GM23338 (cell line): ENCODE data around the gene CTSK. TPM values are rescaled to one million over a fixed set of nuclear protein-coding genes. Genes with fewer than 3 reads are reported as not detected.

Source experiments
- ATAC-seq: fragments of 200-7000 bp; cut with Tn5 transposase; 3 replicates; pipeline ENCODE4 v1.9.1; 2020
- DNase-seq: peaks from one replicate; pipeline ENCODE4 v3.0.0-alpha.2; 2015; ENCODE audit warnings: low spot score
- H2AFZ ChIP-seq: fragments of 200-600 bp; sonication (generic); 2 replicates; pipeline ENCODE4 v1.8.0; 2016; ENCODE audit warnings: antibody characterized with exemption, mild to moderate bottlenecking, moderate library complexity
- H3F3A ChIP-seq: fragments of 200-600 bp; sonication (generic); replicated peaks from 2 replicates; pipeline ENCODE4 v1.8.0; 2017; ENCODE audit warnings: antibody characterized with exemption, mixed run types, low read depth
- H3K27ac ChIP-seq: fragments of 200-600 bp; sonication (generic); 2 replicates; pipeline ENCODE4 v1.6.1; 2016; ENCODE audit warnings: low read depth
- H3K27me3 ChIP-seq: fragments of 200-600 bp; sonication (generic); 2 replicates; pipeline ENCODE4 v1.8.0; 2016; ENCODE audit warnings: mild to moderate bottlenecking, mixed run types, moderate library complexity; ENCODE audit not compliant: insufficient read depth
- H3K36me3 ChIP-seq: fragments of 200-600 bp; sonication (generic); 2 replicates; pipeline ENCODE4 v1.8.0; 2016; ENCODE audit warnings: mild to moderate bottlenecking; ENCODE audit not compliant: insufficient read depth
- H3K4me1 ChIP-seq: fragments of 200-600 bp; sonication (generic); 2 replicates; pipeline ENCODE4 v1.8.0; 2016; ENCODE audit warnings: mild to moderate bottlenecking, moderate library complexity; ENCODE audit not compliant: insufficient read depth
- H3K4me2 ChIP-seq: fragments of 200-600 bp; sonication (generic); 2 replicates; pipeline ENCODE4 v1.7.1; 2017; ENCODE audit warnings: mixed run types
- H3K4me3 ChIP-seq: fragments of 200-600 bp; sonication (generic); 2 replicates; pipeline ENCODE4 v1.6.1; 2016; ENCODE audit warnings: mixed run types
- H3K79me2 ChIP-seq: fragments of 200-600 bp; sonication (generic); replicated peaks from 2 replicates; pipeline ENCODE4 v1.8.0; 2017; ENCODE audit warnings: mild to moderate bottlenecking; ENCODE audit not compliant: insufficient read depth
- H3K9me2 ChIP-seq: fragments of 200-600 bp; sonication (generic); 2 replicates; pipeline ENCODE4 v1.8.0; 2017; ENCODE audit not compliant: insufficient read depth
- H4K20me1 ChIP-seq: fragments of 200-600 bp; sonication (generic); replicated peaks from 2 replicates; pipeline ENCODE4 v1.8.0; 2017; ENCODE audit warnings: mild to moderate bottlenecking; ENCODE audit not compliant: insufficient read depth
- H3K27ac Mint-ChIP-seq: 2 replicates; pipeline ENCODE4 v1.8.0; 2020; ENCODE audit warnings: inconsistent platforms, mild to moderate bottlenecking, moderate library complexity, mixed read lengths
- H3K27me3 Mint-ChIP-seq: 3 replicates; pipeline ENCODE4 v1.8.0; 2022; ENCODE audit warnings: low read depth, mild to moderate bottlenecking, moderate library complexity, mixed read lengths, inconsistent platforms; ENCODE audit not compliant: insufficient read depth, poor library complexity
- H3K36me3 Mint-ChIP-seq: 3 replicates; pipeline ENCODE4 v1.8.0; 2021; ENCODE audit warnings: low read depth, mild to moderate bottlenecking, inconsistent platforms, moderate library complexity, mixed read lengths
- H3K4me1 Mint-ChIP-seq: 3 replicates; pipeline ENCODE4 v1.8.0; 2020; ENCODE audit warnings: mild to moderate bottlenecking, inconsistent platforms, mixed read lengths
- H3K4me3 Mint-ChIP-seq: 3 replicates; pipeline ENCODE4 v1.8.0; 2021; ENCODE audit warnings: moderate library complexity, mild to moderate bottlenecking, inconsistent platforms, mixed read lengths
- H3K9me3 Mint-ChIP-seq: 3 replicates; pipeline ENCODE4 v1.8.0; 2020; ENCODE audit warnings: moderate library complexity, mild to moderate bottlenecking, inconsistent platforms, mixed read lengths
- CREB1 ChIP-seq: fragments of 250-450 bp; sonication (Bioruptor Pico); IDR thresholded peaks from 2 replicates; pipeline ENCODE4 v1.5.0; 2020; ENCODE audit warnings: low read depth, mild to moderate bottlenecking, moderate library complexity
- EZH2 ChIP-seq: fragments of 200-600 bp; sonication (generic); IDR thresholded peaks from one replicate; pipeline ENCODE4 v1.8.0; 2017; ENCODE audit warnings: antibody characterized with exemption, mild to moderate bottlenecking, low read depth; ENCODE audit not compliant: unreplicated experiment
- EZH2phosphoT487 ChIP-seq: fragments of 200-600 bp; sonication (generic); IDR thresholded peaks from one replicate; pipeline ENCODE4 v1.8.1; 2018; ENCODE audit warnings: antibody characterized with exemption; ENCODE audit not compliant: unreplicated experiment
- JUNB ChIP-seq: IDR thresholded peaks from one replicate; pipeline ENCODE4 v1.6.1; 2016; ENCODE audit warnings: antibody characterized with exemption; ENCODE audit not compliant: unreplicated experiment
- NANOG ChIP-seq: IDR thresholded peaks from 2 replicates; pipeline ENCODE4 v1.6.1; 2016; ENCODE audit warnings: antibody characterized with exemption, borderline replicate concordance
- POLR2AphosphoS5 ChIP-seq: IDR thresholded peaks from 2 replicates; pipeline ENCODE4 v1.6.1; 2016; ENCODE audit warnings: antibody characterized with exemption, low read depth
- STAT1 ChIP-seq: IDR thresholded peaks from one replicate; pipeline ENCODE4 v1.6.1; 2016; ENCODE audit warnings: antibody characterized with exemption; ENCODE audit not compliant: unreplicated experiment
- ZNF114 ChIP-seq: fragments of 250-450 bp; sonication (Bioruptor Pico); IDR thresholded peaks from 2 replicates; pipeline ENCODE4 v1.5.0; 2020; ENCODE audit warnings: mild to moderate bottlenecking, moderate library complexity
- polyA plus RNA-seq: library from polyadenylated mRNA; unstranded; fragments of >200 nt; fragmentation: Nextera tagmentation; extraction: Ambion mirVana; gene quantifications from 2 replicates; pipeline ENCODE4 v1.2.1, GENCODE V29; 2016
- total RNA-seq: library from RNA; depleted of rRNA; stranded (reverse); fragments of >200 nt; shearing (Covaris generic); gene quantifications from 2 replicates; pipeline ENCODE4 v1.2.3, GENCODE V29; 2014
- TF ChIP-seq, protein P1 (sequence below): fragments of 250-450 bp; sonication (Bioruptor Pico); IDR thresholded peaks from 2 replicates; pipeline ENCODE4 v1.5.0; 2020; ENCODE audit warnings: mild to moderate bottlenecking, moderate library complexity
- TF ChIP-seq, protein P2 (sequence below): IDR thresholded peaks from one replicate; pipeline ENCODE4 v1.6.1; 2018; ENCODE audit warnings: antibody characterized with exemption; ENCODE audit not compliant: unreplicated experiment

The CTSK gene
- total and polyA plus RNA-seq, 2 experiments from 2014 or later, result 2.8 to 3.3 TPM

DNA sequence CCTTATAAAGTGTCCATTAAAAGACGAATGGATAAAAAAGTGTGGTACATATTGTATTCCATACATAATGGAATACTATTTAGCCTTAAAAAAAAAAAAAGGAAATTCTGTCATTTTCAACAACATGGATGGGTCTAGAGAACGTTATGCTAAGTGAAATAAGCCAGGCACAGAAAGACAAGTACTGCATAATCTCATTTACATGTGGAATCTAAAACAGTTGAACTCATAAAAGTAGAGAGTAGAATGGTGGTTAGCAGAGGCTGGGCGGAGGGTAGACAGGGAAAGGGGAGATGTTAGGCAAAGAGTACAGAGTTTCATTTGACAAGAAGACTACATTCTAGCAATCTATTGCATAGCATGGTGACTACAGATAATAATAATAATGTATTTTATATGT lies 45.0 kb downstream of the CTSK start (continued):
- no peak for TF ChIP-seq CREB1 (CRISPR knock-in tag)
- TF ChIP-seq STAT1, result no peak
- TF ChIP-seq, protein P1, sequence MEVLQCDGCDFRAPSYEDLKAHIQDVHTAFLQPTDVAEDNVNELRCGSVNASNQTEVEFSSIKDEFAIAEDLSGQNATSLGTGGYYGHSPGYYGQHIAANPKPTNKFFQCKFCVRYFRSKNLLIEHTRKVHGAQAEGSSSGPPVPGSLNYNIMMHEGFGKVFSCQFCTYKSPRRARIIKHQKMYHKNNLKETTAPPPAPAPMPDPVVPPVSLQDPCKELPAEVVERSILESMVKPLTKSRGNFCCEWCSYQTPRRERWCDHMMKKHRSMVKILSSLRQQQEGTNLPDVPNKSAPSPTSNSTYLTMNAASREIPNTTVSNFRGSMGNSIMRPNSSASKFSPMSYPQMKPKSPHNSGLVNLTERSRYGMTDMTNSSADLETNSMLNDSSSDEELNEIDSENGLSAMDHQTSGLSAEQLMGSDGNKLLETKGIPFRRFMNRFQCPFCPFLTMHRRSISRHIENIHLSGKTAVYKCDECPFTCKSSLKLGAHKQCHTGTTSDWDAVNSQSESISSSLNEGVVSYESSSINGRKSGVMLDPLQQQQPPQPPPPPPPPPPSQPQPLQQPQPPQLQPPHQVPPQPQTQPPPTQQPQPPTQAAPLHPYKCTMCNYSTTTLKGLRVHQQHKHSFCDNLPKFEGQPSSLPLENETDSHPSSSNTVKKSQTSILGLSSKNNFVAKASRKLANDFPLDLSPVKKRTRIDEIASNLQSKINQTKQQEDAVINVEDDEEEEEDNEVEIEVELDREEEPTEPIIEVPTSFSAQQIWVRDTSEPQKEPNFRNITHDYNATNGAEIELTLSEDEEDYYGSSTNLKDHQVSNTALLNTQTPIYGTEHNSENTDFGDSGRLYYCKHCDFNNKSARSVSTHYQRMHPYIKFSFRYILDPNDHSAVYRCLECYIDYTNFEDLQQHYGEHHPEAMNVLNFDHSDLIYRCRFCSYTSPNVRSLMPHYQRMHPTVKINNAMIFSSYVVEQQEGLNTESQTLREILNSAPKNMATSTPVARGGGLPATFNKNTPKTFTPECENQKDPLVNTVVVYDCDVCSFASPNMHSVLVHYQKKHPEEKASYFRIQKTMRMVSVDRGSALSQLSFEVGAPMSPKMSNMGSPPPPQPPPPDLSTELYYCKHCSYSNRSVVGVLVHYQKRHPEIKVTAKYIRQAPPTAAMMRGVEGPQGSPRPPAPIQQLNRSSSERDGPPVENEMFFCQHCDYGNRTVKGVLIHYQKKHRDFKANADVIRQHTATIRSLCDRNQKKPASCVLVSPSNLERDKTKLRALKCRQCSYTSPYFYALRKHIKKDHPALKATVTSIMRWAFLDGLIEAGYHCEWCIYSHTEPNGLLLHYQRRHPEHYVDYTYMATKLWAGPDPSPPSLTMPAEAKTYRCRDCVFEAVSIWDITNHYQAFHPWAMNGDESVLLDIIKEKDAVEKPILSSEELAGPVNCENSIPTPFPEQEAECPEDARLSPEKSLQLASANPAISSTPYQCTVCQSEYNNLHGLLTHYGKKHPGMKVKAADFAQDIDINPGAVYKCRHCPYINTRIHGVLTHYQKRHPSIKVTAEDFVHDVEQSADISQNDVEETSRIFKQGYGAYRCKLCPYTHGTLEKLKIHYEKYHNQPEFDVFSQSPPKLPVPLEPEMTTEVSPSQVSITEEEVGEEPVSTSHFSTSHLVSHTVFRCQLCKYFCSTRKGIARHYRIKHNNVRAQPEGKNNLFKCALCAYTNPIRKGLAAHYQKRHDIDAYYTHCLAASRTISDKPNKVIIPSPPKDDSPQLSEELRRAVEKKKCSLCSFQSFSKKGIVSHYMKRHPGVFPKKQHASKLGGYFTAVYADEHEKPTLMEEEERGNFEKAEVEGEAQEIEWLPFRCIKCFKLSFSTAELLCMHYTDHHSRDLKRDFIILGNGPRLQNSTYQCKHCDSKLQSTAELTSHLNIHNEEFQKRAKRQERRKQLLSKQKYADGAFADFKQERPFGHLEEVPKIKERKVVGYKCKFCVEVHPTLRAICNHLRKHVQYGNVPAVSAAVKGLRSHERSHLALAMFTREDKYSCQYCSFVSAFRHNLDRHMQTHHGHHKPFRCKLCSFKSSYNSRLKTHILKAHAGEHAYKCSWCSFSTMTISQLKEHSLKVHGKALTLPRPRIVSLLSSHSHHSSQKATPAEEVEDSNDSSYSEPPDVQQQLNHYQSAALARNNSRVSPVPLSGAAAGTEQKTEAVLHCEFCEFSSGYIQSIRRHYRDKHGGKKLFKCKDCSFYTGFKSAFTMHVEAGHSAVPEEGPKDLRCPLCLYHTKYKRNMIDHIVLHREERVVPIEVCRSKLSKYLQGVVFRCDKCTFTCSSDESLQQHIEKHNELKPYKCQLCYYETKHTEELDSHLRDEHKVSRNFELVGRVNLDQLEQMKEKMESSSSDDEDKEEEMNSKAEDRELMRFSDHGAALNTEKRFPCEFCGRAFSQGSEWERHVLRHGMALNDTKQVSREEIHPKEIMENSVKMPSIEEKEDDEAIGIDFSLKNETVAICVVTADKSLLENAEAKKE (CRISPR knock-in tag), result no peak
- TF ChIP-seq POLR2AphosphoS5, result no peak

DNA sequence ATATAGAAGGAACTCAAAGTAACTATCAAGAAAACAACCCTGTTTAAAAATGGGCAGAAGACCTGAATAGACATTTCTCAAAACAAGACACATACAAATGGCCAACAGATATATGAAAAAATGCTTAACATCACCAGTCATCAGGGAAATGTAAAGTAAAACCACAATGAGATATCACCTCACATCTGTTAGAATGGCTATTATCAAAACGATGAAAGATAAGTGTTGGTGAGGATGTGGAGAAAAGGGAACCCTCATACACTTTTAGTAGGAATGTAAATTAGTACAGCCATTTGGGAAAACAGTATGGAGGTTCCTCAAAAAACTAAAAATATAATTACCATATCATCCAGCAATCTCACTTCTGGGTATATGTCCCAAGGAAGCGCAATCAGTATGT lies 45.5 kb downstream of the CTSK start:
- no peaks in the 10 kb centered on the region for H3K79me2 ChIP-seq
- no peak overlapping the region for H3K4me3 Mint-ChIP-seq
- no peaks in the 10 kb centered on the region for H4K20me1 ChIP-seq
- H3K9me2 ChIP-seq, result no peaks in the 10 kb centered on the region; the same call in 1 of the 2 replicates
- no peaks in the 10 kb centered on the region for H3K27me3 Mint-ChIP-seq
- TF ChIP-seq POLR2AphosphoS5, result no peak
- no peak for TF ChIP-seq CREB1 (CRISPR knock-in tag)
- TF ChIP-seq, protein P2, sequence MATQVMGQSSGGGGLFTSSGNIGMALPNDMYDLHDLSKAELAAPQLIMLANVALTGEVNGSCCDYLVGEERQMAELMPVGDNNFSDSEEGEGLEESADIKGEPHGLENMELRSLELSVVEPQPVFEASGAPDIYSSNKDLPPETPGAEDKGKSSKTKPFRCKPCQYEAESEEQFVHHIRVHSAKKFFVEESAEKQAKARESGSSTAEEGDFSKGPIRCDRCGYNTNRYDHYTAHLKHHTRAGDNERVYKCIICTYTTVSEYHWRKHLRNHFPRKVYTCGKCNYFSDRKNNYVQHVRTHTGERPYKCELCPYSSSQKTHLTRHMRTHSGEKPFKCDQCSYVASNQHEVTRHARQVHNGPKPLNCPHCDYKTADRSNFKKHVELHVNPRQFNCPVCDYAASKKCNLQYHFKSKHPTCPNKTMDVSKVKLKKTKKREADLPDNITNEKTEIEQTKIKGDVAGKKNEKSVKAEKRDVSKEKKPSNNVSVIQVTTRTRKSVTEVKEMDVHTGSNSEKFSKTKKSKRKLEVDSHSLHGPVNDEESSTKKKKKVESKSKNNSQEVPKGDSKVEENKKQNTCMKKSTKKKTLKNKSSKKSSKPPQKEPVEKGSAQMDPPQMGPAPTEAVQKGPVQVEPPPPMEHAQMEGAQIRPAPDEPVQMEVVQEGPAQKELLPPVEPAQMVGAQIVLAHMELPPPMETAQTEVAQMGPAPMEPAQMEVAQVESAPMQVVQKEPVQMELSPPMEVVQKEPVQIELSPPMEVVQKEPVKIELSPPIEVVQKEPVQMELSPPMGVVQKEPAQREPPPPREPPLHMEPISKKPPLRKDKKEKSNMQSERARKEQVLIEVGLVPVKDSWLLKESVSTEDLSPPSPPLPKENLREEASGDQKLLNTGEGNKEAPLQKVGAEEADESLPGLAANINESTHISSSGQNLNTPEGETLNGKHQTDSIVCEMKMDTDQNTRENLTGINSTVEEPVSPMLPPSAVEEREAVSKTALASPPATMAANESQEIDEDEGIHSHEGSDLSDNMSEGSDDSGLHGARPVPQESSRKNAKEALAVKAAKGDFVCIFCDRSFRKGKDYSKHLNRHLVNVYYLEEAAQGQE, result no peak
- no peak for TF ChIP-seq STAT1
- TF ChIP-seq NANOG, result no peak
- TF ChIP-seq EZH2phosphoT487, result no peak
- TF ChIP-seq EZH2, result no peak
- TF ChIP-seq ZNF114 (CRISPR knock-in tag), result no peak
- TF ChIP-seq JUNB, result no peak
- no peak overlapping the region for H3K27ac ChIP-seq
- H2AFZ ChIP-seq, result no peak overlapping the region
- H3K4me1 Mint-ChIP-seq, result peaks cover 2% of the 10 kb centered on the region; the same call in 1 of the 3 replicates
- no peaks in the 10 kb centered on the region for H3K27me3 ChIP-seq
- H3K36me3 ChIP-seq, result no peaks in the 10 kb centered on the region
- no peaks in the 10 kb centered on the region for H3F3A ChIP-seq
- ATAC-seq (no peak), DNase-seq (no peak)
- peaks cover 5% of the 10 kb centered on the region; the same call in 1 of the 3 replicates for H3K36me3 Mint-ChIP-seq
- no peaks in the 10 kb centered on the region for H3K4me1 ChIP-seq
- no peak overlapping the region for H3K4me3 ChIP-seq
- H3K4me2 ChIP-seq, result no peak overlapping the region
- peaks cover 6% of the 10 kb centered on the region for H3K9me3 Mint-ChIP-seq
- no peak overlapping the region for H3K27ac Mint-ChIP-seq
